Neural progenitor cell (in vitro differentiated cells): ENCODE results near the gene HSPE1. TPM values are rescaled to one million over a fixed set of nuclear protein-coding genes. Genes with fewer than 3 reads are reported as not detected.
A peak's percentile ranks its signal among the peaks of the same experiment; 100 is the strongest.

Source experiments
- DNase-seq: peaks from one replicate; pipeline ENCODE4 v3.0.0-alpha.2; 2016; ENCODE audit warnings: low spot score
- H2AFZ ChIP-seq: fragments of 200-600 bp; sonication (generic); replicated peaks from 2 replicates; pipeline ENCODE4 v1.6.1; 2016; ENCODE audit warnings: antibody characterized with exemption
- H3F3A ChIP-seq: fragments of 200-600 bp; sonication (generic); 2 replicates; pipeline ENCODE4 v1.6.1; 2016; ENCODE audit warnings: antibody characterized with exemption, low read depth
- H3K27ac ChIP-seq: fragments of 200-600 bp; sonication (generic); 2 replicates; pipeline ENCODE4 v1.5.1; 2016; ENCODE audit warnings: mild to moderate bottlenecking
- H3K27me3 ChIP-seq: fragments of 200-600 bp; sonication (generic); 2 replicates; pipeline ENCODE4 v1.6.1; 2016; ENCODE audit warnings: mild to moderate bottlenecking, moderate library complexity
- H3K36me3 ChIP-seq: fragments of 200-600 bp; sonication (generic); 2 replicates; pipeline ENCODE4 v1.5.1; 2016
- H3K4me1 ChIP-seq: fragments of 200-600 bp; sonication (generic); 2 replicates; pipeline ENCODE4 v1.6.1; 2016; ENCODE audit warnings: mixed run types
- H3K4me2 ChIP-seq: fragments of 200-600 bp; sonication (generic); 2 replicates; pipeline ENCODE4 v1.6.1; 2016
- H3K4me3 ChIP-seq: fragments of 200-600 bp; sonication (generic); 2 replicates; pipeline ENCODE4 v1.5.1; 2016
- H3K79me2 ChIP-seq: fragments of 200-600 bp; sonication (generic); 2 replicates; pipeline ENCODE4 v1.6.1; 2016; ENCODE audit warnings: low read depth
- H3K9ac ChIP-seq: fragments of 200-600 bp; sonication (generic); 2 replicates; pipeline ENCODE4 v1.6.1; 2016
- H3K9me3 ChIP-seq: fragments of 200-600 bp; sonication (generic); 2 replicates; pipeline ENCODE4 v1.5.1; 2016; ENCODE audit warnings: low read depth
- H4K20me1 ChIP-seq: fragments of 200-600 bp; sonication (generic); 2 replicates; pipeline ENCODE4 v1.6.1; 2016; ENCODE audit warnings: low read depth
- H3K27ac Mint-ChIP-seq: 3 replicates; pipeline ENCODE4 v1.8.0; 2021; ENCODE audit warnings: mixed read lengths
- H3K27me3 Mint-ChIP-seq: 2 replicates; pipeline ENCODE4 v1.8.0; 2022; ENCODE audit warnings: low read depth, mild to moderate bottlenecking, inconsistent platforms, moderate library complexity, mixed read lengths; ENCODE audit not compliant: insufficient read depth
- H3K36me3 Mint-ChIP-seq: 3 replicates; pipeline ENCODE4 v1.8.0; 2021; ENCODE audit warnings: mixed read lengths
- H3K4me1 Mint-ChIP-seq: 3 replicates; pipeline ENCODE4 v1.8.0; 2021; ENCODE audit warnings: mixed read lengths
- H3K4me3 Mint-ChIP-seq: 3 replicates; pipeline ENCODE4 v1.8.0; 2021; ENCODE audit warnings: mild to moderate bottlenecking, moderate library complexity, mixed read lengths
- H3K9me3 Mint-ChIP-seq: 3 replicates; pipeline ENCODE4 v1.8.0; 2020; ENCODE audit warnings: mixed read lengths
- EZH2 ChIP-seq: fragments of 200-600 bp; sonication (generic); IDR thresholded peaks from 2 replicates; pipeline ENCODE4 v1.6.1; 2017; ENCODE audit warnings: antibody characterized with exemption, mild to moderate bottlenecking, moderate library complexity
- EZH2phosphoT487 ChIP-seq: fragments of 200-600 bp; sonication (generic); IDR thresholded peaks from 2 replicates; pipeline ENCODE4 v1.6.1; 2017; ENCODE audit warnings: antibody characterized with exemption
- total RNA-seq: library from RNA; depleted of rRNA; stranded (reverse); fragments of >200 nt; gene quantifications from 2 replicates; pipeline ENCODE4 v1.2.3, GENCODE V29; 2015; ENCODE audit warnings: low replicate concordance
- TF ChIP-seq, protein P1 (sequence below): fragments of 200-600 bp; sonication (generic); IDR thresholded peaks from 2 replicates; pipeline ENCODE4 v1.5.1; 2017; ENCODE audit warnings: antibody characterized with exemption, mild to moderate bottlenecking

The HSPE1 gene
- total RNA-seq, 1 donor from 2014 or later = 320 TPM

DNA sequence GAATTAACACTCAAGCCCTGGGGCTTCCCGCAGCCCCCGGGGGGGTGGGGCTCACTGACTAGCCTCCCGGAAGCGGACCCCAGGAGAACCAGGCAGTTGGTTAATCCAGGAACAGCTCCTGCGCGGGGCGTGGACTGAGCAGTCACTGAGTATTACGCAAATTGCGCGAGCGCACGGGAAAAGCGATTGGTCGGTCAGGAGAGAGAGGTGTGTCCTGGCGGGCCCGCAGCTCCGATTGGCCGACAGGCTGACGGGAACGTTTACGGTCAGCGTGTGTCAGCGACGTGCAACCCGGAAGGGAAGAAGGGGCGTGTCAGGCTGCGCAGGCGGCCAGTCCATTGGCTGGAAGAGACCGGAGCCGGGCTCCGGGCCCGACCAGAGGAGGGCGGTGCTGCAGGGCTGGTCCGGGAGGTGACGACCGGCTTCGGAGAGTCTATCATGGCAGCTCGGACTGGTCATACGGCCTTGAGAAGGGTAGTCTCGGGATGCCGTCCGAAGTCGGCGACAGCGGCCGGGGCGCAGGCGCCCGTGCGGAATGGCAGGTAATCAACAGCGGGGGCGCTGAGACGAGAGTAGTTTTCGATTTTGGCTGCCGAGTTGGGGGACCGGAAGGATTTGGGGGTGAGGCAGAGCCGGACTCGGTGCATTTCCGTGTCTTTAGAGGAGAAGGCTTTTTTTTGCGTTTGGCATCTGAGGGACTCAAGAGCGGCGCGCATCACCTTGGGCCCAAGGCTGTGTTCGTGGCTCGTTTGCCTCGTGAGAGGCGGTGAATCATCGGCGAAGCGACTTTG, 46.9 kb upstream of the HSPE1 start, which contains the start of gene COQ10B:
Gene COQ10B, plus strand, starts transcription at position 430 of the 791 bp plus-strand sequence. Its CDS starts 9 bp downstream, at position 439.
- peak within 1 kb of the TSS; percentile 94 for H2AFZ ChIP-seq
- Mint-ChIP-seq H3K4me1 (peaks cover 19% of the 10 kb centered on the region), H3K27me3 (peaks cover 2% of the 10 kb centered on the region), H3K36me3 (no peaks in the 10 kb centered on the region), H3K9me3 (no peaks in the 10 kb centered on the region), H3K4me3 (peak within 1 kb of the TSS; percentile 100), H3K27ac (peak within 1 kb of the TSS; percentile 99)
- H3K36me3 ChIP-seq = no peaks in the 10 kb centered on the region
- H3K79me2 ChIP-seq = peaks cover 44% of the 10 kb centered on the region
- peak within 1 kb of the TSS; percentile 77 for H3K4me2 ChIP-seq
- peak within 1 kb of the TSS; percentile 74 for H3K4me3 ChIP-seq
- peaks cover 11% of the 10 kb centered on the region for H3K4me1 ChIP-seq
- peaks cover 19% of the 10 kb centered on the region for H3F3A ChIP-seq
- peak; percentile 99 for DNase-seq
- no peaks in the 10 kb centered on the region for H4K20me1 ChIP-seq
- H3K9ac ChIP-seq = peak within 1 kb of the TSS; percentile 66
- H3K27ac ChIP-seq = peak within 1 kb of the TSS; percentile 88
- TF ChIP-seq, protein P1, sequence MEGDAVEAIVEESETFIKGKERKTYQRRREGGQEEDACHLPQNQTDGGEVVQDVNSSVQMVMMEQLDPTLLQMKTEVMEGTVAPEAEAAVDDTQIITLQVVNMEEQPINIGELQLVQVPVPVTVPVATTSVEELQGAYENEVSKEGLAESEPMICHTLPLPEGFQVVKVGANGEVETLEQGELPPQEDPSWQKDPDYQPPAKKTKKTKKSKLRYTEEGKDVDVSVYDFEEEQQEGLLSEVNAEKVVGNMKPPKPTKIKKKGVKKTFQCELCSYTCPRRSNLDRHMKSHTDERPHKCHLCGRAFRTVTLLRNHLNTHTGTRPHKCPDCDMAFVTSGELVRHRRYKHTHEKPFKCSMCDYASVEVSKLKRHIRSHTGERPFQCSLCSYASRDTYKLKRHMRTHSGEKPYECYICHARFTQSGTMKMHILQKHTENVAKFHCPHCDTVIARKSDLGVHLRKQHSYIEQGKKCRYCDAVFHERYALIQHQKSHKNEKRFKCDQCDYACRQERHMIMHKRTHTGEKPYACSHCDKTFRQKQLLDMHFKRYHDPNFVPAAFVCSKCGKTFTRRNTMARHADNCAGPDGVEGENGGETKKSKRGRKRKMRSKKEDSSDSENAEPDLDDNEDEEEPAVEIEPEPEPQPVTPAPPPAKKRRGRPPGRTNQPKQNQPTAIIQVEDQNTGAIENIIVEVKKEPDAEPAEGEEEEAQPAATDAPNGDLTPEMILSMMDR = peak; percentile 37
- TF ChIP-seq EZH2 = no peak
- no peaks in the 10 kb centered on the region for H3K9me3 ChIP-seq
- H3K27me3 ChIP-seq = no peaks in the 10 kb centered on the region

DNA sequence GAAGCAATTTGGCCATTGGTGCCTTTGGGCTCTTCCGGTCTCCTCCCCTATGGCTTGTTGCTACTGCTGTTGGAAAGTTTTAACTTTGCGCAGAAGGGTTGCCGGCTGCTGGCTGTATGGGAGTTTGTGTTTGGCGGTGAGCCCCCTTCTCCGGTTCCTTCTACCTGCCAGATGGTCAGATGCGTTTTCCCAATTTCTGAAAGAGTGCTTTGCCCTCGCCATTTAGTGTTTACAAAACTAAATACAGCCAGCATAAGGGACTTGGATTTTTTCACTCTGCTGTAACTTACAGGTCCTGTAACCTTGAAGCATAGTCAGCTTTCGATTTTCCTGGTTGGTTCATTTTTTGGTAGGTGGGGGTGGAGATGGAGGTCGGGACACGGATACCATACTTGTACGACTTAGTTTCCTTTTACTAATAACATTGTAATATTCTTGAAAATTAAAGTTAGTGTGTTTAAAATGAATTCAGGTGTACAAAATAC, 46.2 kb upstream of the HSPE1 start:
- Histone ChIP-seq H4K20me1 (no peaks in the 10 kb centered on the region), H3K36me3 (no peaks in the 10 kb centered on the region), H3F3A (peaks cover 19% of the 10 kb centered on the region), H3K79me2 (peaks cover 48% of the 10 kb centered on the region), H3K4me2 (peak overlapping the region; percentile 77), H3K27ac (peak overlapping the region; percentile 88), H3K4me1 (peaks cover 11% of the 10 kb centered on the region), H3K27me3 (no peaks in the 10 kb centered on the region), H3K9me3 (no peaks in the 10 kb centered on the region), H2AFZ (peak overlapping the region; percentile 60), H3K4me3 (peak overlapping the region; percentile 74), H3K9ac (peak overlapping the region; percentile 66)
- no peaks in the 10 kb centered on the region for H3K9me3 Mint-ChIP-seq
- DNase-seq = no peak
- H3K27me3 Mint-ChIP-seq = peaks cover 2% of the 10 kb centered on the region
- peak overlapping the region; percentile 99 for H3K27ac Mint-ChIP-seq
- TF ChIP-seq EZH2 = no peak
- TF ChIP-seq, protein P1 = no peak
- TF ChIP-seq EZH2phosphoT487 = no peak
- peak overlapping the region; percentile 100 for H3K4me3 Mint-ChIP-seq
- peaks cover 19% of the 10 kb centered on the region for H3K4me1 Mint-ChIP-seq
- no peaks in the 10 kb centered on the region for H3K36me3 Mint-ChIP-seq

DNA sequence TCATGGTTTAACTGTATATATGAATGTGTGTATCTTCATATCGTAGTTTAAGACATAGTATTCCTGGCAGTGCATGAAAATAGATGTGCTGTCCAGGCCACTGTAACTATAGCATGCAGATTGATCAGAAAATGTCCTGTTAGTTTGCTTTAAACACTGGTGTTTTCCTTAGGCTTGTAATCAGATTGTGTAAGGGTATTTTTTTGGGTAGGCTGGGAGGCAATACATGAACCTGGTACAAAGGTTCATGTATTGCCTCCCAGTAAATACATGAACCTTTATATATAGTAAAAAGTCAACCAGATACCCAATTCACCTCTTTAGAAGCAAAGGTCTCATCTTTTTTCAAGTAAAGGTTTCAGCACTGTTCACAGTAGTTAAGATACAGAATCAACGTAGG, 45.3 kb upstream of the HSPE1 start:
- H3K27ac ChIP-seq = no peak overlapping the region
- no peak overlapping the region for H3K9ac ChIP-seq

More for the DNA sequence above, 45.3 kb upstream of the HSPE1 start:
- peaks cover 19% of the 10 kb centered on the region for H3F3A ChIP-seq
- no peak overlapping the region for H2AFZ ChIP-seq
- DNase-seq = no peak
- Mint-ChIP-seq H3K27ac (no peak overlapping the region), H3K36me3 (peaks cover 2% of the 10 kb centered on the region), H3K4me3 (peak overlapping the region; percentile 100), H3K4me1 (peaks cover 19% of the 10 kb centered on the region), H3K27me3 (peaks cover 2% of the 10 kb centered on the region), H3K9me3 (no peaks in the 10 kb centered on the region)
- H3K36me3 ChIP-seq = no peaks in the 10 kb centered on the region
- peak overlapping the region; percentile 77 for H3K4me2 ChIP-seq
- H4K20me1 ChIP-seq = no peaks in the 10 kb centered on the region
- H3K4me3 ChIP-seq = peak overlapping the region; percentile 74
- H3K4me1 ChIP-seq = peaks cover 11% of the 10 kb centered on the region
- peaks cover 50% of the 10 kb centered on the region for H3K79me2 ChIP-seq
- TF ChIP-seq, protein P1 = no peak
- TF ChIP-seq EZH2phosphoT487 = no peak
- TF ChIP-seq EZH2 = no peak
- no peaks in the 10 kb centered on the region for H3K27me3 ChIP-seq
- H3K9me3 ChIP-seq = no peaks in the 10 kb centered on the region
